SJCRH30 (cell line): ENCODE measurements around the gene MAML3. TPM values are rescaled to one million over a fixed set of nuclear protein-coding genes. Genes with fewer than 3 reads are reported as not detected.

Source experiments
- DNase-seq, 2 experiments: peaks; one replicate each; pipeline ENCODE4 v3.0.0-alpha.2; 2015 to 2020
- H3K27ac ChIP-seq: fragments of 250-450 bp; sonication (Bioruptor Pico); 2 replicates; pipeline ENCODE4 v1.5.1; 2020; ENCODE audit warnings: mild to moderate bottlenecking, moderate library complexity
- H3K27me3 ChIP-seq: fragments of 250-450 bp; sonication (Bioruptor Pico); 2 replicates; pipeline ENCODE4 v1.5.1; 2020; ENCODE audit warnings: mild to moderate bottlenecking, moderate library complexity
- H3K36me3 ChIP-seq: fragments of 250-450 bp; sonication (Bioruptor Pico); 2 replicates; pipeline ENCODE4 v1.5.1; 2020; ENCODE audit warnings: mild to moderate bottlenecking, moderate library complexity
- H3K4me1 ChIP-seq: fragments of 250-450 bp; sonication (Bioruptor Pico); 2 replicates; pipeline ENCODE4 v1.5.1; 2020; ENCODE audit warnings: mild to moderate bottlenecking, moderate library complexity
- H3K4me3 ChIP-seq: fragments of 250-450 bp; sonication (Bioruptor Pico); 2 replicates; pipeline ENCODE4 v1.5.1; 2020; ENCODE audit warnings: mild to moderate bottlenecking, moderate library complexity
- H3K9me3 ChIP-seq: fragments of 250-450 bp; sonication (Bioruptor Pico); replicated peaks from 2 replicates; pipeline ENCODE4 v1.5.1; 2020; ENCODE audit warnings: mild to moderate bottlenecking, moderate library complexity
- total RNA-seq: library from RNA; depleted of rRNA; stranded (reverse); fragments of >200 nt; shearing (Covaris generic); gene quantifications from 2 replicates; pipeline ENCODE4 v1.2.3, GENCODE V29; 2014

Gene MAML3
- total RNA-seq, 1 experiment from 2014 or later, result 0.42 TPM

- H3K4me1 ChIP-seq, result peaks cover 40% of the 10 kb centered on the region
- peak; percentile 9 to 45 for DNase-seq
- no peaks in the 10 kb centered on the region for H3K9me3 ChIP-seq
- peak overlapping the region; percentile 58; the same call in 1 of the 2 replicates for H3K27ac ChIP-seq
- no peaks in the 10 kb centered on the region for H3K27me3 ChIP-seq
- H3K36me3 ChIP-seq, result no peaks in the 10 kb centered on the region
- H3K4me3 ChIP-seq, result peak overlapping the region; percentile 15
Measured at GRCh38 chr4:139841464-139842195, 312.4 kb downstream of the MAML3 start.

- Histone ChIP-seq H3K36me3 (no peaks in the 10 kb centered on the region), H3K4me1 (peaks cover 40% of the 10 kb centered on the region), H3K27me3 (no peaks in the 10 kb centered on the region), H3K4me3 (no peak overlapping the region), H3K27ac (peak overlapping the region; percentile 58; the same call in 1 of the 2 replicates), H3K9me3 (no peaks in the 10 kb centered on the region)
- DNase-seq, result no peak
Measured at GRCh38 chr4:139840773-139841172, 313.2 kb downstream of the MAML3 start.

- H3K27me3 ChIP-seq, result no peaks in the 10 kb centered on the region
- H3K27ac ChIP-seq, result peak overlapping the region; percentile 58
- H3K9me3 ChIP-seq, result no peaks in the 10 kb centered on the region
- H3K4me3 ChIP-seq, result no peak overlapping the region
- no peaks in the 10 kb centered on the region for H3K36me3 ChIP-seq
- peak; percentile 57 to 79 for DNase-seq
- peaks cover 45% of the 10 kb centered on the region for H3K4me1 ChIP-seq
Measured at GRCh38 chr4:139839403-139840031, 314.5 kb downstream of the MAML3 start.

- H3K27ac ChIP-seq, result peak overlapping the region; percentile 58; the same call in 1 of the 2 replicates
- DNase-seq, result peak in 1 of 2 experiments; percentile 9
- peaks cover 47% of the 10 kb centered on the region for H3K4me1 ChIP-seq
- no peaks in the 10 kb centered on the region for H3K36me3 ChIP-seq
- no peak overlapping the region for H3K4me3 ChIP-seq
- no peaks in the 10 kb centered on the region for H3K27me3 ChIP-seq
- H3K9me3 ChIP-seq, result no peaks in the 10 kb centered on the region
Measured at GRCh38 chr4:139838811-139839210, 315.2 kb downstream of the MAML3 start.

GRCh38 chr4:139834981-139835391, 319.0 kb downstream of the MAML3 start:
- H3K27me3 ChIP-seq, result no peaks in the 10 kb centered on the region
- H3K27ac ChIP-seq, result no peak overlapping the region
- H3K4me3 ChIP-seq, result no peak overlapping the region
- no peaks in the 10 kb centered on the region for H3K9me3 ChIP-seq
- peaks cover 39% of the 10 kb centered on the region for H3K4me1 ChIP-seq
- no peak for DNase-seq
- H3K36me3 ChIP-seq, result no peaks in the 10 kb centered on the region

GRCh38 chr4:139834226-139834662, 319.7 kb downstream of the MAML3 start:
- no peaks in the 10 kb centered on the region for H3K9me3 ChIP-seq
- peaks cover 32% of the 10 kb centered on the region for H3K4me1 ChIP-seq
- no peak overlapping the region for H3K4me3 ChIP-seq
- no peak overlapping the region for H3K27ac ChIP-seq
- H3K27me3 ChIP-seq, result no peaks in the 10 kb centered on the region
- H3K36me3 ChIP-seq, result no peaks in the 10 kb centered on the region
- no peak for DNase-seq

GRCh38 chr4:139833151-139833910, 320.7 kb downstream of the MAML3 start:
- Histone ChIP-seq H3K36me3 (no peaks in the 10 kb centered on the region), H3K4me3 (peak overlapping the region; percentile 47), H3K27me3 (no peaks in the 10 kb centered on the region), H3K27ac (peak overlapping the region; percentile 75), H3K9me3 (no peaks in the 10 kb centered on the region), H3K4me1 (peaks cover 23% of the 10 kb centered on the region)
- DNase-seq, result peak; percentile 78 to 83

GRCh38 chr4:139828966-139829664, 324.9 kb downstream of the MAML3 start:
- no peaks in the 10 kb centered on the region for H3K9me3 ChIP-seq
- no peak overlapping the region for H3K27ac ChIP-seq
- no peak for DNase-seq
- no peak overlapping the region for H3K4me3 ChIP-seq
- H3K4me1 ChIP-seq, result peaks cover 17% of the 10 kb centered on the region
- H3K27me3 ChIP-seq, result no peaks in the 10 kb centered on the region
- H3K36me3 ChIP-seq, result no peaks in the 10 kb centered on the region

GRCh38 chr4:139826426-139826825, 327.6 kb downstream of the MAML3 start:
- Histone ChIP-seq H3K36me3 (no peaks in the 10 kb centered on the region), H3K27ac (no peak overlapping the region), H3K4me3 (no peak overlapping the region), H3K9me3 (no peaks in the 10 kb centered on the region), H3K27me3 (no peaks in the 10 kb centered on the region), H3K4me1 (peaks cover 8% of the 10 kb centered on the region)
- DNase-seq, result no peak

GRCh38 chr4:139825523-139826014, 328.4 kb downstream of the MAML3 start:
- H3K27me3 ChIP-seq, result no peaks in the 10 kb centered on the region
- no peaks in the 10 kb centered on the region for H3K4me1 ChIP-seq
- no peak overlapping the region for H3K4me3 ChIP-seq
- no peaks in the 10 kb centered on the region for H3K9me3 ChIP-seq
- H3K36me3 ChIP-seq, result no peaks in the 10 kb centered on the region
- no peak for DNase-seq
- H3K27ac ChIP-seq, result no peak overlapping the region

- Histone ChIP-seq H3K9me3 (no peaks in the 10 kb centered on the region), H3K27ac (no peak overlapping the region), H3K36me3 (no peaks in the 10 kb centered on the region), H3K4me1 (no peaks in the 10 kb centered on the region), H3K4me3 (no peak overlapping the region), H3K27me3 (no peaks in the 10 kb centered on the region)
- no peak for DNase-seq
Measured at GRCh38 chr4:139824882-139825522, 329.0 kb downstream of the MAML3 start.

- no peaks in the 10 kb centered on the region for H3K36me3 ChIP-seq
- no peaks in the 10 kb centered on the region for H3K27me3 ChIP-seq
- no peak overlapping the region for H3K27ac ChIP-seq
- no peak overlapping the region for H3K4me3 ChIP-seq
- no peaks in the 10 kb centered on the region for H3K4me1 ChIP-seq
- no peaks in the 10 kb centered on the region for H3K9me3 ChIP-seq
- no peak for DNase-seq
Measured at GRCh38 chr4:139823746-139824145, 330.2 kb downstream of the MAML3 start.

- no peaks in the 10 kb centered on the region for H3K27me3 ChIP-seq
Measured at GRCh38 chr4:139823345-139823744, 330.6 kb downstream of the MAML3 start.

GRCh38 chr4:139822391-139822790, 331.6 kb downstream of the MAML3 start:
- Histone ChIP-seq H3K27me3 (no peaks in the 10 kb centered on the region), H3K36me3 (no peaks in the 10 kb centered on the region), H3K27ac (no peak overlapping the region), H3K9me3 (no peaks in the 10 kb centered on the region), H3K4me1 (peaks cover 6% of the 10 kb centered on the region; the same call in 1 of the 2 replicates), H3K4me3 (no peak overlapping the region)
- DNase-seq, result no peak

More at GRCh38 chr4:139823345-139823744, 330.6 kb downstream of the MAML3 start:
- H3K9me3 ChIP-seq, result no peaks in the 10 kb centered on the region
- DNase-seq, result no peak
- H3K27ac ChIP-seq, result no peak overlapping the region
- H3K4me3 ChIP-seq, result no peak overlapping the region
- H3K4me1 ChIP-seq, result peaks cover 2% of the 10 kb centered on the region; the same call in 1 of the 2 replicates
- H3K36me3 ChIP-seq, result no peaks in the 10 kb centered on the region
